ENCODE data around the gene CACNG8.
A peak's percentile ranks its signal among the peaks of the same experiment; 100 is the strongest.

DNA sequence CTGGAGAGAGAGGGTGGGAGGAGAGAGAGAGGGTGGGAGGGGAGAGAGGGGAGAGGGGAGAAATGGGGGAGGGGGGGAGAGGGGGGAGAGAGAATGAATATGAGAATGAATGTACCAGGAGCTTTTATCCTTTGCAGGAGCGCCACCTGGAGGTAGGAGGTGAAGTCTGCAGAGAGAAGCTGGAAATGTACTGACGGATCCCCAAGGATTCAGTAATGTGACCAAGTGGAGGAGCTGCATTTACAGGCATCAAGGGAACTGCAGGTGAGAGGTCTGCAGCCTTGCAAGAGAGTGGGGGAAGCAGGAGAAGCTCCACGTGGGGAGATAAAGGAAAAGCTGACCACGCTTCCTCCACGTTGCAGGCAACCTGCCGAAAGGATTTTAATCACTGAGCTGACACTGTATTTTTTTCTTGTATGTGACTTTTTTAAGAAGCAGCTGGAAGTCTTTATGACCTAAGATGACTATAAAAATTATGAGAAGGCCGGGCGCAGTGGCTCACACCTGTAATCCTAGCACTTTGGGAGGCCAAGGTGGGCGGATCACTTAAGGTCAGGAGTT lies 67.3 kb downstream of the CACNG8 start:
- TF ChIP-seq, protein P1, sequence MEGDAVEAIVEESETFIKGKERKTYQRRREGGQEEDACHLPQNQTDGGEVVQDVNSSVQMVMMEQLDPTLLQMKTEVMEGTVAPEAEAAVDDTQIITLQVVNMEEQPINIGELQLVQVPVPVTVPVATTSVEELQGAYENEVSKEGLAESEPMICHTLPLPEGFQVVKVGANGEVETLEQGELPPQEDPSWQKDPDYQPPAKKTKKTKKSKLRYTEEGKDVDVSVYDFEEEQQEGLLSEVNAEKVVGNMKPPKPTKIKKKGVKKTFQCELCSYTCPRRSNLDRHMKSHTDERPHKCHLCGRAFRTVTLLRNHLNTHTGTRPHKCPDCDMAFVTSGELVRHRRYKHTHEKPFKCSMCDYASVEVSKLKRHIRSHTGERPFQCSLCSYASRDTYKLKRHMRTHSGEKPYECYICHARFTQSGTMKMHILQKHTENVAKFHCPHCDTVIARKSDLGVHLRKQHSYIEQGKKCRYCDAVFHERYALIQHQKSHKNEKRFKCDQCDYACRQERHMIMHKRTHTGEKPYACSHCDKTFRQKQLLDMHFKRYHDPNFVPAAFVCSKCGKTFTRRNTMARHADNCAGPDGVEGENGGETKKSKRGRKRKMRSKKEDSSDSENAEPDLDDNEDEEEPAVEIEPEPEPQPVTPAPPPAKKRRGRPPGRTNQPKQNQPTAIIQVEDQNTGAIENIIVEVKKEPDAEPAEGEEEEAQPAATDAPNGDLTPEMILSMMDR (IDR thresholded peaks at IDR 0.05): peak; percentile 15 to 49 (median 46)
- no peak for TF ChIP-seq POLR2A (IDR thresholded peaks at IDR 0.05)

Data from body of pancreas (tissue), 4 donors.